IMR-90 (cell line): ENCODE measurements around the gene INTS3. TPM values are rescaled to one million over a fixed set of nuclear protein-coding genes. Genes with fewer than 3 reads are reported as not detected.

ENCODE experiments used
- ATAC-seq: fragments of 200-7000 bp; cut with Tn5 transposase; 2 replicates; pipeline ENCODE4 v1.9.1; 2020; ENCODE audit warnings: low read depth, mild to moderate bottlenecking, moderate library complexity
- BruUV-seq: library from RNA; stranded (reverse); fragments of 400-500 nt; replicated peaks from 2 replicates; lab custom pipeline; 2021; lab: Mats Ljungman, UMichigan
- CTCF ChIA-PET: fragments of 300-600 bp; formaldehyde crosslinking; extraction: SDS; loops from one replicate; lab custom pipeline; 2021; ENCODE audit warnings: antibody characterized with exemption; lab: Yijun Ruan, JAX
- POLR2A ChIA-PET: fragments of 300-600 bp; sonication (Branson Sonifier 250); formaldehyde crosslinking; loops from one replicate; lab custom pipeline; 2022; ENCODE audit warnings: antibody characterized with exemption; ENCODE audit not compliant: unreplicated experiment; lab: Charles Lee
- DNase-seq: peaks from one replicate; pipeline ENCODE4 v3.0.0; 2013
- H2AFZ ChIP-seq: replicated peaks from 2 replicates; pipeline ENCODE3; 2013; ENCODE audit warnings: low read length, mild to moderate bottlenecking; ENCODE audit not compliant: poor library complexity
- H2AK5ac ChIP-seq: 2 replicates; pipeline ENCODE4 v1.6.1; 2013; ENCODE audit warnings: low read depth, low read length, inconsistent platforms
- H2AK9ac ChIP-seq: replicated peaks from 2 replicates; pipeline ENCODE3; 2013; ENCODE audit warnings: mild to moderate bottlenecking, low read depth, low read length, moderate library complexity; ENCODE audit not compliant: poor library complexity
- H2BK120ac ChIP-seq: 2 replicates; pipeline ENCODE4 v1.6.1; 2013; ENCODE audit warnings: low read depth, low read length, inconsistent platforms
- H2BK15ac ChIP-seq: 3 replicates; pipeline ENCODE4 v1.6.1; 2013; ENCODE audit warnings: low read depth, low read length, inconsistent platforms
- H2BK20ac ChIP-seq: 2 replicates; pipeline ENCODE4 v1.6.1; 2013; ENCODE audit warnings: low read depth, mild to moderate bottlenecking, inconsistent platforms, low read length, moderate library complexity
- H2BK5ac ChIP-seq: 2 replicates; pipeline ENCODE4 v1.6.1; 2013; ENCODE audit warnings: mild to moderate bottlenecking, low read depth, low read length, inconsistent platforms; ENCODE audit not compliant: poor library complexity, severe bottlenecking
- H3K14ac ChIP-seq: replicated peaks from 2 replicates; pipeline ENCODE4 v1.6.1; 2013; ENCODE audit warnings: low read depth, low read length, inconsistent platforms
- H3K18ac ChIP-seq: 2 replicates; pipeline ENCODE4 v1.6.1; 2013; ENCODE audit warnings: low read depth, low read length, control low read depth
- H3K23ac ChIP-seq: 2 replicates; pipeline ENCODE4 v1.6.1; 2013; ENCODE audit warnings: low read depth, low read length, inconsistent platforms
- H3K27ac ChIP-seq: 2 replicates; pipeline ENCODE4 v1.5.1; 2013; ENCODE audit warnings: mild to moderate bottlenecking, control low read depth, low read length; ENCODE audit not compliant: insufficient read depth
- H3K27me3 ChIP-seq: 2 replicates; pipeline ENCODE4 v1.6.1; 2013; ENCODE audit warnings: low read length; ENCODE audit not compliant: control insufficient read depth, insufficient read depth
- H3K36me3 ChIP-seq: 2 replicates; pipeline ENCODE4 v1.6.1; 2013; ENCODE audit warnings: low read length, mixed read lengths; ENCODE audit not compliant: control insufficient read depth, insufficient read depth
- H3K4ac ChIP-seq: 2 replicates; pipeline ENCODE4 v1.6.1; 2013; ENCODE audit warnings: low read depth, low read length, inconsistent platforms
- H3K4me1 ChIP-seq: 2 replicates; pipeline ENCODE4 v1.6.1; 2013; ENCODE audit warnings: low read length, mixed read lengths; ENCODE audit not compliant: control insufficient read depth, insufficient read depth
- H3K4me2 ChIP-seq: 2 replicates; pipeline ENCODE4 v1.6.1; 2013; ENCODE audit warnings: low read depth, mild to moderate bottlenecking, control low read depth, low read length, moderate library complexity
- H3K4me3 ChIP-seq: 2 replicates; pipeline ENCODE4 v1.5.1; 2013; ENCODE audit warnings: low read depth, mild to moderate bottlenecking, control low read depth, low read length, moderate library complexity; ENCODE audit not compliant: insufficient read depth
- H3K56ac ChIP-seq: 2 replicates; pipeline ENCODE4 v1.6.1; 2013; ENCODE audit warnings: low read length, inconsistent platforms; ENCODE audit not compliant: insufficient read depth; ENCODE audit errors: extremely low read depth
- H3K79me1 ChIP-seq, 2 experiments: 2 replicates each; pipeline ENCODE4 v1.6.1; 2013; ENCODE audit warnings: low read length in 2 of 2, inconsistent platforms in 1 of 2, low read depth in 1 of 2
- H3K9ac ChIP-seq: 2 replicates; pipeline ENCODE4 v1.6.1; 2013; ENCODE audit warnings: low read depth, low read length, control low read depth
- H3K9me1 ChIP-seq: 2 replicates; pipeline ENCODE4 v1.6.1; 2013; ENCODE audit warnings: low read length, inconsistent platforms; ENCODE audit not compliant: insufficient read depth
- H3K9me3 ChIP-seq: 2 replicates; pipeline ENCODE4 v1.6.1; 2013; ENCODE audit warnings: low read length; ENCODE audit not compliant: control insufficient read depth, insufficient read depth
- H4K20me1 ChIP-seq: 2 replicates; pipeline ENCODE4 v1.6.1; 2013; ENCODE audit warnings: low read length, inconsistent platforms; ENCODE audit not compliant: insufficient read depth
- H4K5ac ChIP-seq: 2 replicates; pipeline ENCODE4 v1.6.1; 2013; ENCODE audit warnings: mild to moderate bottlenecking, low read depth, low read length, control low read depth
- H4K8ac ChIP-seq, 2 experiments: 2 replicates each; pipeline ENCODE4 v1.6.1; 2013; ENCODE audit warnings: low read depth in 2 of 2, low read length in 2 of 2, control low read depth in 1 of 2, inconsistent platforms in 1 of 2
- H4K91ac ChIP-seq: 2 replicates; pipeline ENCODE4 v1.6.1; 2013; ENCODE audit warnings: low read depth, low read length, inconsistent platforms; ENCODE audit not compliant: insufficient read depth
- BHLHE40 ChIP-seq: fragments of 150-350 bp; IDR thresholded peaks from 2 replicates; pipeline ENCODE4 v1.6.1; 2016; ENCODE audit warnings: mild to moderate bottlenecking, low read depth, low read length
- CEBPB ChIP-seq: IDR thresholded peaks from 2 replicates; pipeline ENCODE4 v1.6.1; 2012; ENCODE audit warnings: low read depth, low read length, improper control_type of control experiment
- CHD1 ChIP-seq: IDR thresholded peaks from 2 replicates; pipeline ENCODE4 v1.6.1; 2012; ENCODE audit warnings: low read depth, low read length, improper control_type of control experiment
- CTCF ChIP-seq: conservative IDR thresholded peaks from 2 replicates; pipeline ENCODE4 v1.5.1; 2012; ENCODE audit warnings: mild to moderate bottlenecking, low read depth, low read length, improper control_type of control experiment
- ELK1 ChIP-seq: fragments of 150-350 bp; IDR thresholded peaks from 2 replicates; pipeline ENCODE4 v1.6.1; 2016; ENCODE audit warnings: low read depth, mild to moderate bottlenecking, low read length, moderate library complexity, borderline replicate concordance
- FOS ChIP-seq: fragments of 150-350 bp; IDR thresholded peaks from 2 replicates; pipeline ENCODE4 v1.6.1; 2016; ENCODE audit warnings: low read depth, low read length
- MAFK ChIP-seq: IDR thresholded peaks from 2 replicates; pipeline ENCODE4 v1.6.1; 2012; ENCODE audit warnings: low read depth, low read length, improper control_type of control experiment
- MAZ ChIP-seq: IDR thresholded peaks from 2 replicates; pipeline ENCODE4 v1.6.1; 2012; ENCODE audit warnings: low read depth, mild to moderate bottlenecking, low read length, improper control_type of control experiment, moderate library complexity, borderline replicate concordance
- MXI1 ChIP-seq: IDR thresholded peaks from 2 replicates; pipeline ENCODE4 v1.6.1; 2012; ENCODE audit warnings: low read depth, mild to moderate bottlenecking, low read length, moderate library complexity, borderline replicate concordance
- NFE2L2 ChIP-seq: fragments of 150-350 bp; IDR thresholded peaks from 2 replicates; pipeline ENCODE4 v1.6.1; 2016; ENCODE audit warnings: low read depth, mild to moderate bottlenecking, low read length
- POLR2A ChIP-seq: IDR thresholded peaks from 2 replicates; pipeline ENCODE4 v1.6.1; 2012; ENCODE audit warnings: mild to moderate bottlenecking, low read depth, low read length
- RAD21 ChIP-seq: IDR thresholded peaks from 2 replicates; pipeline ENCODE4 v1.6.1; 2012; ENCODE audit warnings: low read length, improper control_type of control experiment
- RCOR1 ChIP-seq: IDR thresholded peaks from 2 replicates; pipeline ENCODE4 v1.6.1; 2012; ENCODE audit warnings: mild to moderate bottlenecking, low read length, improper control_type of control experiment; ENCODE audit not compliant: insufficient replicate concordance
- RFX5 ChIP-seq: IDR thresholded peaks from 2 replicates; pipeline ENCODE4 v1.8.0; 2012; ENCODE audit warnings: low read depth, mild to moderate bottlenecking, low read length, moderate library complexity
- SMC3 ChIP-seq: fragments of 150-350 bp; IDR thresholded peaks from 2 replicates; pipeline ENCODE4 v1.6.1; 2016; ENCODE audit warnings: low read depth, mild to moderate bottlenecking, antibody characterized with exemption, low read length, moderate library complexity
- USF2 ChIP-seq: fragments of 150-350 bp; IDR thresholded peaks from 2 replicates; pipeline ENCODE4 v1.6.1; 2017; ENCODE audit warnings: mild to moderate bottlenecking, antibody characterized with exemption, low read length, low read depth
- WGBS, 2 experiments: methylation state at CpG; one replicate each; pipeline versions ENCODE4 v1.1.5 to v1.1.7; 2013; ENCODE audit warnings: missing lambda C conversion rate in 2 of 2; ENCODE audit not compliant: insufficient read length in 1 of 2; ENCODE audit errors: extremely low coverage in 2 of 2; 5-methylcytosine and 5-hydroxymethylcytosine counted together
- dilution Hi-C: fragments of 300-500 bp; cut with HindIII; formaldehyde crosslinking; loops from one replicate; pipeline ENCODE4 v1.14.3; 2018; ENCODE audit warnings: low sequenced_read_pairs; ENCODE audit not compliant: unreplicated experiment
- in situ Hi-C: fragments of 300-500 bp; cut with MboI; formaldehyde crosslinking; loops from 3 replicates; pipeline ENCODE4 v1.14.3; 2019; ENCODE audit warnings: low sequenced_read_pairs, inconsistent platforms, mixed read lengths
- intact Hi-C: fragments of 100-400 bp; cut with micrococcal nuclease; formaldehyde crosslinking; loops from 2 replicates; pipeline ENCODE4 v1.10.0; 2022
- polyA plus RNA-seq, 3 experiments: library from polyadenylated mRNA; depleted of rRNA; stranded (reverse); fragments of >200 nt; gene quantifications; 2 replicates each; pipeline ENCODE4 v1.2.3, GENCODE V29; 2012; ENCODE audit warnings: low replicate concordance in 1 of 3
- total RNA-seq: library from RNA; depleted of rRNA; stranded (reverse); fragments of >200 nt; gene quantifications from 2 replicates; pipeline ENCODE4 v1.2.3, GENCODE V29; 2012

Gene INTS3
- total and polyA plus RNA-seq, 2 of the 4 experiments (the other 2 are of a cell fraction): 33.5 to 59.4 TPM

GRCh38 chr1:153685544-153686340 lies 42.1 kb upstream of the INTS3 start:
- H3K9me3 ChIP-seq: no peaks in the 10 kb centered on the region
- in situ Hi-C loops (no loop called here), intact Hi-C loops (no loop called here), dilution Hi-C loops (no loop called here)
- no peak overlapping the region for H3K14ac ChIP-seq
- H3K23ac ChIP-seq: no peak overlapping the region
- H2AK5ac ChIP-seq: no peak overlapping the region
- no peaks in the 10 kb centered on the region for H3K36me3 ChIP-seq
- H2AK9ac ChIP-seq: no peak overlapping the region
- H3K79me1 ChIP-seq: no peaks in the 10 kb centered on the region
- CTCF ChIA-PET: no interaction called here
- H2AFZ ChIP-seq: no peak overlapping the region
- no peak overlapping the region for H3K4ac ChIP-seq
- no peak overlapping the region for H2BK15ac ChIP-seq
- no peak overlapping the region for H4K5ac ChIP-seq
- H3K9me1 ChIP-seq: no peaks in the 10 kb centered on the region
- no peak overlapping the region for H3K56ac ChIP-seq
- H3K4me2 ChIP-seq: no peak overlapping the region
- no peak for DNase-seq
- no peak overlapping the region for H2BK20ac ChIP-seq
- no TSS peak for BruUV-seq
- POLR2A ChIA-PET: no interaction called here
- H2BK120ac ChIP-seq: no peak overlapping the region
- H3K9ac ChIP-seq: no peak overlapping the region
- H3K4me1 ChIP-seq: no peaks in the 10 kb centered on the region
- H4K20me1 ChIP-seq: no peaks in the 10 kb centered on the region; the same call in 1 of the 2 replicates
- H4K8ac ChIP-seq: no peak overlapping the region
- 42% methylated on average over 6 of the region's 11 CpGs; no CpG with 5 or more reads in 1 of the 2 experiments for WGBS, 2 experiments
- H3K4me3 ChIP-seq: no peak overlapping the region
- peaks cover 48% of the 10 kb centered on the region for H3K27me3 ChIP-seq
- no peak overlapping the region for H3K18ac ChIP-seq
- TF ChIP-seq SMC3: no peak
- no peak for TF ChIP-seq RCOR1
- no peak for TF ChIP-seq CHD1
- TF ChIP-seq POLR2A: no peak
- no peak for TF ChIP-seq MXI1
- no peak for TF ChIP-seq NFE2L2
- no peak for TF ChIP-seq USF2
- no peak for TF ChIP-seq BHLHE40
- TF ChIP-seq MAFK: no peak
- no peak for TF ChIP-seq FOS
- TF ChIP-seq RFX5: no peak
- no peak for TF ChIP-seq RAD21
- no peak for TF ChIP-seq ELK1
- no peak for TF ChIP-seq CEBPB
- no peak for TF ChIP-seq MAZ
- no peak for TF ChIP-seq CTCF
- no peak for ATAC-seq
- no peak overlapping the region for H4K91ac ChIP-seq
- H3K27ac ChIP-seq: no peak overlapping the region
- H2BK5ac ChIP-seq: no peak overlapping the region
